K562 (cell line): Measurements from ENCODE around the gene SPEF1. TPM values are rescaled to one million over a fixed set of nuclear protein-coding genes. Genes with fewer than 3 reads are reported as not detected.

Source experiments
- BRF1 ChIP-seq: IDR thresholded peaks from 3 replicates; pipeline ENCODE4 v1.6.1; 2011; ENCODE audit warnings: borderline replicate concordance, mild to moderate bottlenecking; ENCODE audit not compliant: insufficient read length; ENCODE audit errors: extremely low read depth
- EP300 ChIP-seq: IDR thresholded peaks from 2 replicates; pipeline ENCODE4 v1.6.1; 2012; ENCODE audit warnings: low read length, improper control_type of control experiment
- HDAC6 ChIP-seq: IDR thresholded peaks from 2 replicates; pipeline ENCODE4 v1.6.1; 2012; ENCODE audit warnings: low read depth, mild to moderate bottlenecking, control low read depth, inconsistent platforms, low read length, moderate library complexity
- NCOA4 ChIP-seq: fragments of 450-650 bp; IDR thresholded peaks from 2 replicates; pipeline ENCODE4 v1.6.1; 2018; ENCODE audit warnings: mild to moderate bottlenecking; ENCODE audit not compliant: partially characterized antibody
- NFYB ChIP-seq: IDR thresholded peaks from 2 replicates; pipeline ENCODE4 v1.6.1; 2011; ENCODE audit warnings: mild to moderate bottlenecking, moderate library complexity; ENCODE audit not compliant: insufficient read length; ENCODE audit errors: extremely low read depth
- POLR2A ChIP-seq: fragments of 450-650 bp; conservative IDR thresholded peaks from 2 replicates; pipeline ENCODE4 v1.6.1; 2016
- PURB ChIP-seq: sonication (generic); formaldehyde crosslinking; IDR thresholded peaks from 2 replicates; pipeline ENCODE4 v1.9.0; 2021; ENCODE audit warnings: low read depth, mild to moderate bottlenecking, missing genetic modification reagents
- RAD21 ChIP-seq, 2 experiments: fragments of 250-450 bp in 1 of 2; fragments of 450-650 bp in 1 of 2; sonication (Bioruptor Pico) in 1 of 2; formaldehyde crosslinking in 1 of 2; IDR thresholded peaks in 1 of 2; conservative IDR thresholded peaks in 1 of 2; 2 replicates each; pipeline versions ENCODE4 v1.4.0 to v1.8.0; 2020 to 2022; ENCODE audit warnings: mild to moderate bottlenecking in 2 of 2, moderate library complexity in 1 of 2
- SP1 ChIP-seq: sonication (generic); formaldehyde crosslinking; IDR thresholded peaks from 2 replicates; pipeline ENCODE4 v1.8.1; 2022; ENCODE audit warnings: mild to moderate bottlenecking, missing genetic modification reagents
- ZKSCAN1 ChIP-seq: fragments of 150-350 bp; IDR thresholded peaks from 2 replicates; pipeline ENCODE4 v1.6.1; 2016; ENCODE audit warnings: low read depth, low read length
- ZNF316 ChIP-seq: fragments of 450-650 bp; IDR thresholded peaks from 2 replicates; pipeline ENCODE4 v1.6.1; 2016
- polyA plus RNA-seq, 8 experiments: library from polyadenylated mRNA; depleted of rRNA in 4 of 8; stranded (reverse) in 5 of 8; unstranded in 3 of 8; fragments of >200 nt; fragmentation: Nextera tagmentation in 2 of 8; fragmentation: Illumina TruSeq in 1 of 8; extraction: Ambion mirVana in 2 of 8; extraction: Trizol in 1 of 8; gene quantifications; 2 replicates each; pipeline versions ENCODE4 v1.2.1 to v1.2.3, GENCODE V29; 2011 to 2014; ENCODE audit warnings: inconsistent platforms in 1 of 8, missing spikeins in 1 of 8
- total RNA-seq, 7 experiments: library from RNA; depleted of rRNA in 6 of 7; stranded (reverse); fragments of >200 nt in 6 of 7; fragmentation: Illumina TruSeq in 2 of 7; extraction: Trizol in 2 of 7; gene quantifications; 2 replicates each; pipeline versions ENCODE4 v1.2.1 to v1.2.3, GENCODE V29; 2011 to 2021; ENCODE audit warnings: low replicate concordance in 1 of 7
- TF ChIP-seq, protein P1 (sequence below): fragments of 250-450 bp; sonication (Bioruptor Pico); IDR thresholded peaks from 2 replicates; pipeline ENCODE4 v1.9.0; 2021; ENCODE audit warnings: mild to moderate bottlenecking, inconsistent platforms
- TF ChIP-seq, protein P2 (sequence below): sonication (generic); formaldehyde crosslinking; IDR thresholded peaks from 2 replicates; pipeline ENCODE4 v1.8.1; 2022; ENCODE audit warnings: missing genetic modification reagents
- TF ChIP-seq, protein P3 (sequence below): fragments of 250-450 bp; sonication (Bioruptor Pico); IDR thresholded peaks from 2 replicates; pipeline ENCODE4 v1.8.0; 2022; ENCODE audit warnings: moderate library complexity, mild to moderate bottlenecking, inconsistent platforms
- TF ChIP-seq, protein P4 (sequence below): fragments of 200-800 bp; sonication (Bioruptor generic); IDR thresholded peaks from 2 replicates; pipeline ENCODE4 v1.6.1; 2017; ENCODE audit warnings: missing genetic modification characterization, missing compliant biosample characterization
- TF ChIP-seq, protein P5 (sequence below): fragments of 450-650 bp; IDR thresholded peaks from 2 replicates; pipeline ENCODE4 v1.6.1; 2016; ENCODE audit warnings: borderline replicate concordance
- TF ChIP-seq, protein P6 (sequence below): sonication (generic); formaldehyde crosslinking; IDR thresholded peaks from 2 replicates; pipeline ENCODE4 v1.9.0; 2022; ENCODE audit warnings: mild to moderate bottlenecking, missing genetic modification reagents

The SPEF1 gene
- total and polyA plus RNA-seq, 9 of the 15 experiments (the other 6 are each of a cell fraction or from before 2014, with no cell fraction given) = not detected

DNA sequence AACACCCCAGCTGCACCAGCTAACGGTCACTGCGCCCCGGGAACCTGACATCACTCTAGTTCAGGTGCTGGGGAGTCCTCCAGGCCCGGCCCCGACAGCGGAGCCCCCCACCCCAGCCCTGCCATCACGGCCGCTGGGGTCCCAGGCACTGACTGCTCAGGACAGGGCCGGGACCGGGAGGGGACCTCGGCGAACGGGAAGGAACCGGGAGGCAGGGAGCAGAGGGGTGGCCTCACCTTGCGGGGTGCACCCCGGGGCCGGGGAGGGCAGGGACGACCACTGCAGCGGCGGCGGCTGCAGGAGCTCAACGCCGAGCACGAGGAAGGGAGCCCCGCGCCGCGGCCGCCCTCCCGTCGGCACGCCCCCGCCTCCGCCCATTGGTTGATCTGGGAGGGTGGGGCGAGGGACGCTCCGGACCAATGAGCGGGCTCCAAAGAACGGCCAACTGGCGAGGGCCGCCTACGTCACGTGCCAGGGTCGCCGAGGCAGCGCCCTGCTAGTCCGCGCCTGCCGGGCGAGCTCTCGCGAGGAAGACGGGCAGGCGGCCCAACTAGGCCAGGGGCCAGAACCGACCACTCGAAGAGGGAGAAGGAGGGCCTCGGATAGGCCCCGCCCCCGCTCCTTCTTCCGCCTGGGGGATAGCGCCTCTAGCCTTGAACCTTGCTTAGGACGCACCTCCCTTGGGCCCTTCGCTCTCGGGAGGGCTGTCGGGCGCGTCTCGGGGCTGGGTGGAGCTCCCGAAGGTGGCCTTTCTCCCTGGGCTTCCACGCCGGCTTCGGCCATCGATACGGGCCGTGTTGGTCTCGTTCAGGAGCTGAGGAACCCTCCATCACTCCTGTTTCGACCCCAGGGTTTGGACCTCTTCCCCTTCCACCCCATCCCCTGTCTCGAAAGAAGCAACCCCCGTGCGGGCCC is 13.6 kb downstream of the SPEF1 start, which contains the start of gene ADISSP (continued):
- TF ChIP-seq, protein P1, sequence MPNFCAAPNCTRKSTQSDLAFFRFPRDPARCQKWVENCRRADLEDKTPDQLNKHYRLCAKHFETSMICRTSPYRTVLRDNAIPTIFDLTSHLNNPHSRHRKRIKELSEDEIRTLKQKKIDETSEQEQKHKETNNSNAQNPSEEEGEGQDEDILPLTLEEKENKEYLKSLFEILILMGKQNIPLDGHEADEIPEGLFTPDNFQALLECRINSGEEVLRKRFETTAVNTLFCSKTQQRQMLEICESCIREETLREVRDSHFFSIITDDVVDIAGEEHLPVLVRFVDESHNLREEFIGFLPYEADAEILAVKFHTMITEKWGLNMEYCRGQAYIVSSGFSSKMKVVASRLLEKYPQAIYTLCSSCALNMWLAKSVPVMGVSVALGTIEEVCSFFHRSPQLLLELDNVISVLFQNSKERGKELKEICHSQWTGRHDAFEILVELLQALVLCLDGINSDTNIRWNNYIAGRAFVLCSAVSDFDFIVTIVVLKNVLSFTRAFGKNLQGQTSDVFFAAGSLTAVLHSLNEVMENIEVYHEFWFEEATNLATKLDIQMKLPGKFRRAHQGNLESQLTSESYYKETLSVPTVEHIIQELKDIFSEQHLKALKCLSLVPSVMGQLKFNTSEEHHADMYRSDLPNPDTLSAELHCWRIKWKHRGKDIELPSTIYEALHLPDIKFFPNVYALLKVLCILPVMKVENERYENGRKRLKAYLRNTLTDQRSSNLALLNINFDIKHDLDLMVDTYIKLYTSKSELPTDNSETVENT = 0 out of 2 replicates have a peak, but pooled peaks have one; percentile 50
- peak; percentile 87 for TF ChIP-seq SP1
- no peak for TF ChIP-seq ZNF316
- no peak for TF ChIP-seq PURB (CRISPR knock-in tag)
- TF ChIP-seq, protein P2, sequence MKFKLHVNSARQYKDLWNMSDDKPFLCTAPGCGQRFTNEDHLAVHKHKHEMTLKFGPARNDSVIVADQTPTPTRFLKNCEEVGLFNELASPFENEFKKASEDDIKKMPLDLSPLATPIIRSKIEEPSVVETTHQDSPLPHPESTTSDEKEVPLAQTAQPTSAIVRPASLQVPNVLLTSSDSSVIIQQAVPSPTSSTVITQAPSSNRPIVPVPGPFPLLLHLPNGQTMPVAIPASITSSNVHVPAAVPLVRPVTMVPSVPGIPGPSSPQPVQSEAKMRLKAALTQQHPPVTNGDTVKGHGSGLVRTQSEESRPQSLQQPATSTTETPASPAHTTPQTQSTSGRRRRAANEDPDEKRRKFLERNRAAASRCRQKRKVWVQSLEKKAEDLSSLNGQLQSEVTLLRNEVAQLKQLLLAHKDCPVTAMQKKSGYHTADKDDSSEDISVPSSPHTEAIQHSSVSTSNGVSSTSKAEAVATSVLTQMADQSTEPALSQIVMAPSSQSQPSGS (CRISPR knock-in tag) = no peak
- TF ChIP-seq, protein P3, sequence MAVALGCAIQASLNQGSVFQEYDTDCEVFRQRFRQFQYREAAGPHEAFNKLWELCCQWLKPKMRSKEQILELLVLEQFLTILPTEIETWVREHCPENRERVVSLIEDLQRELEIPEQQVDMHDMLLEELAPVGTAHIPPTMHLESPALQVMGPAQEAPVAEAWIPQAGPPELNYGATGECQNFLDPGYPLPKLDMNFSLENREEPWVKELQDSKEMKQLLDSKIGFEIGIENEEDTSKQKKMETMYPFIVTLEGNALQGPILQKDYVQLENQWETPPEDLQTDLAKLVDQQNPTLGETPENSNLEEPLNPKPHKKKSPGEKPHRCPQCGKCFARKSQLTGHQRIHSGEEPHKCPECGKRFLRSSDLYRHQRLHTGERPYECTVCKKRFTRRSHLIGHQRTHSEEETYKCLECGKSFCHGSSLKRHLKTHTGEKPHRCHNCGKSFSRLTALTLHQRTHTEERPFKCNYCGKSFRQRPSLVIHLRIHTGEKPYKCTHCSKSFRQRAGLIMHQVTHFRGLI = no peak
- TF ChIP-seq, protein P4, sequence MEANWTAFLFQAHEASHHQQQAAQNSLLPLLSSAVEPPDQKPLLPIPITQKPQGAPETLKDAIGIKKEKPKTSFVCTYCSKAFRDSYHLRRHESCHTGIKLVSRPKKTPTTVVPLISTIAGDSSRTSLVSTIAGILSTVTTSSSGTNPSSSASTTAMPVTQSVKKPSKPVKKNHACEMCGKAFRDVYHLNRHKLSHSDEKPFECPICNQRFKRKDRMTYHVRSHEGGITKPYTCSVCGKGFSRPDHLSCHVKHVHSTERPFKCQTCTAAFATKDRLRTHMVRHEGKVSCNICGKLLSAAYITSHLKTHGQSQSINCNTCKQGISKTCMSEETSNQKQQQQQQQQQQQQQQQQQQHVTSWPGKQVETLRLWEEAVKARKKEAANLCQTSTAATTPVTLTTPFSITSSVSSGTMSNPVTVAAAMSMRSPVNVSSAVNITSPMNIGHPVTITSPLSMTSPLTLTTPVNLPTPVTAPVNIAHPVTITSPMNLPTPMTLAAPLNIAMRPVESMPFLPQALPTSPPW (CRISPR knock-in tag) = peak; percentile 18
- TF ChIP-seq, protein P5, sequence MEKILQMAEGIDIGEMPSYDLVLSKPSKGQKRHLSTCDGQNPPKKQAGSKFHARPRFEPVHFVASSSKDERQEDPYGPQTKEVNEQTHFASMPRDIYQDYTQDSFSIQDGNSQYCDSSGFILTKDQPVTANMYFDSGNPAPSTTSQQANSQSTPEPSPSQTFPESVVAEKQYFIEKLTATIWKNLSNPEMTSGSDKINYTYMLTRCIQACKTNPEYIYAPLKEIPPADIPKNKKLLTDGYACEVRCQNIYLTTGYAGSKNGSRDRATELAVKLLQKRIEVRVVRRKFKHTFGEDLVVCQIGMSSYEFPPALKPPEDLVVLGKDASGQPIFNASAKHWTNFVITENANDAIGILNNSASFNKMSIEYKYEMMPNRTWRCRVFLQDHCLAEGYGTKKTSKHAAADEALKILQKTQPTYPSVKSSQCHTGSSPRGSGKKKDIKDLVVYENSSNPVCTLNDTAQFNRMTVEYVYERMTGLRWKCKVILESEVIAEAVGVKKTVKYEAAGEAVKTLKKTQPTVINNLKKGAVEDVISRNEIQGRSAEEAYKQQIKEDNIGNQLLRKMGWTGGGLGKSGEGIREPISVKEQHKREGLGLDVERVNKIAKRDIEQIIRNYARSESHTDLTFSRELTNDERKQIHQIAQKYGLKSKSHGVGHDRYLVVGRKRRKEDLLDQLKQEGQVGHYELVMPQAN = peak; percentile 71; the same call in 1 of the 2 replicates
- peak; percentile 70; the same call in 1 of the 2 replicates for TF ChIP-seq POLR2A
- TF ChIP-seq BRF1 = no peak
- no peak for TF ChIP-seq EP300
- TF ChIP-seq NCOA4 = no peak
- TF ChIP-seq HDAC6 = no peak
- TF ChIP-seq NFYB = peak; percentile 59
- TF ChIP-seq RAD21 (CRISPR knock-in tag; conservative IDR thresholded peaks at IDR 0.05 in 1 of 2, IDR thresholded peaks at IDR 0.05 in 1 of 2) = no peak
- TF ChIP-seq, protein P6, sequence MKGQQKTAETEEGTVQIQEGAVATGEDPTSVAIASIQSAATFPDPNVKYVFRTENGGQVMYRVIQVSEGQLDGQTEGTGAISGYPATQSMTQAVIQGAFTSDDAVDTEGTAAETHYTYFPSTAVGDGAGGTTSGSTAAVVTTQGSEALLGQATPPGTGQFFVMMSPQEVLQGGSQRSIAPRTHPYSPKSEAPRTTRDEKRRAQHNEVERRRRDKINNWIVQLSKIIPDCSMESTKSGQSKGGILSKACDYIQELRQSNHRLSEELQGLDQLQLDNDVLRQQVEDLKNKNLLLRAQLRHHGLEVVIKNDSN (CRISPR knock-in tag) = peak; percentile 97
- no peak for TF ChIP-seq ZKSCAN1
